ENCODE data around the gene SPACA9.

- no peak for TF ChIP-seq CTCF (IDR thresholded peaks at IDR 0.05)
- no peak for TF ChIP-seq POLR2AphosphoS5 (IDR thresholded peaks at IDR 0.05)
- no peak for TF ChIP-seq EP300 (IDR thresholded peaks at IDR 0.05)
Observed at GRCh38 chr9:132885720-132886333, 7.1 kb downstream of the SPACA9 start.

All from suprapubic skin (tissue), 4 donors.